SK-N-SH treated with all-trans-retinoic acid at 6 μM for 48 hours (cell line): Measurements from ENCODE around the gene TMEM167A.

ENCODE experiments used
- ARNTL ChIP-seq: fragments of 450-650 bp; formaldehyde crosslinking; IDR thresholded peaks from 2 replicates; pipeline ENCODE4 v1.5.0; 2020; ENCODE audit warnings: low read depth, mild to moderate bottlenecking, moderate library complexity, borderline replicate concordance
- CSRNP3 ChIP-seq: fragments of 250-450 bp; sonication (Bioruptor Pico); IDR thresholded peaks from 2 replicates; pipeline ENCODE4 v1.5.1; 2021; ENCODE audit warnings: mild to moderate bottlenecking, moderate library complexity
- PPARA ChIP-seq: fragments of 250-450 bp; sonication (Bioruptor Pico); IDR thresholded peaks from 2 replicates; pipeline ENCODE4 v1.5.0; 2020; ENCODE audit warnings: mild to moderate bottlenecking, borderline replicate concordance
- ZFP3 ChIP-seq: fragments of 250-450 bp; sonication (Bioruptor Pico); IDR thresholded peaks from 2 replicates; pipeline ENCODE4 v1.5.0; 2020; ENCODE audit warnings: mild to moderate bottlenecking, moderate library complexity
- ZFP30 ChIP-seq: fragments of 450-650 bp; formaldehyde crosslinking; IDR thresholded peaks from 2 replicates; pipeline ENCODE4 v1.5.0; 2022; ENCODE audit warnings: mild to moderate bottlenecking, moderate library complexity

GRCh38 chr5:83036991-83037575, 40.1 kb downstream of the TMEM167A start:
- TF ChIP-seq ARNTL (CRISPR knock-in tag) (no peak), ZFP3 (no peak), ZFP30 (CRISPR knock-in tag) (no peak), PPARA (CRISPR knock-in tag) (no peak), CSRNP3 (no peak)
